Mucosa of stomach (tissue), 1 donor: Measurements from ENCODE around the gene CYP2A7.
"Not testable (repeated sequence)": the region's sequence is repeated elsewhere in the genome, so short reads cannot be mapped to it uniquely, and the experiment has no call there.

ENCODE experiments used
- H3K27me3 ChIP-seq: one replicate; pipeline ENCODE4 v1.7.0; 2013; ENCODE audit warnings: mild to moderate bottlenecking, low read length; ENCODE audit not compliant: control insufficient read depth, insufficient read depth
- H3K36me3 ChIP-seq: one replicate; pipeline ENCODE4 v1.7.0; 2013; ENCODE audit warnings: low read length; ENCODE audit not compliant: control insufficient read depth, insufficient read depth
- H3K4me1 ChIP-seq: one replicate; pipeline ENCODE4 v1.7.0; 2013; ENCODE audit warnings: mild to moderate bottlenecking, low read length; ENCODE audit not compliant: control insufficient read depth, insufficient read depth
- H3K4me3 ChIP-seq: one replicate; pipeline ENCODE4 v1.7.0; 2013; ENCODE audit warnings: low read length
- H3K9ac ChIP-seq: one replicate; pipeline ENCODE4 v1.7.0; 2013; ENCODE audit warnings: mild to moderate bottlenecking, low read length, moderate library complexity
- H3K9me3 ChIP-seq: one replicate; pipeline ENCODE4 v1.7.0; 2013; ENCODE audit warnings: mild to moderate bottlenecking, low read length, moderate library complexity; ENCODE audit not compliant: control insufficient read depth
- donor health status: Pancreatic carcinoma.

Gene CYP2A7

GRCh38 chr19:40893112-40893511 is 11.1 kb upstream of the CYP2A7 start:
- no peak overlapping the region for H3K4me3 ChIP-seq
- H3K9me3 ChIP-seq: no peaks in the 10 kb centered on the region

GRCh38 chr19:40889366-40889765 is 7.3 kb upstream of the CYP2A7 start:
- Histone ChIP-seq H3K27me3 (no peaks in the 10 kb centered on the region), H3K4me1 (no peaks in the 10 kb centered on the region), H3K4me3 (no peak overlapping the region), H3K9ac (no peak overlapping the region), H3K9me3 (no peaks in the 10 kb centered on the region), H3K36me3 (no peaks in the 10 kb centered on the region)

More at GRCh38 chr19:40893112-40893511, 11.1 kb upstream of the CYP2A7 start:
- H3K27me3 ChIP-seq: no peaks in the 10 kb centered on the region
- H3K4me1 ChIP-seq: no peaks in the 10 kb centered on the region
- H3K9ac ChIP-seq: no peak overlapping the region
- H3K36me3 ChIP-seq: no peaks in the 10 kb centered on the region

- Histone ChIP-seq H3K4me3 (no peak overlapping the region), H3K27me3 (no peaks in the 10 kb centered on the region), H3K36me3 (no peaks in the 10 kb centered on the region), H3K4me1 (no peaks in the 10 kb centered on the region), H3K9ac (no peak overlapping the region), H3K9me3 (no peaks in the 10 kb centered on the region)
Measured at GRCh38 chr19:40888191-40888590, 6.2 kb upstream of the CYP2A7 start.

GRCh38 chr19:40884187-40884931 is 2.3 kb upstream of the CYP2A7 start:
- H3K36me3 ChIP-seq, H3K27me3 ChIP-seq, H3K9ac ChIP-seq, H3K9me3 ChIP-seq, H3K4me3 ChIP-seq, H3K4me1 ChIP-seq: not testable (repeated sequence)

- H3K4me1 ChIP-seq, H3K4me3 ChIP-seq, H3K9me3 ChIP-seq, H3K27me3 ChIP-seq, H3K9ac ChIP-seq, H3K36me3 ChIP-seq: not testable (repeated sequence)
Measured at GRCh38 chr19:40879349-40879748, 2.7 kb downstream of the CYP2A7 start.

GRCh38 chr19:40875526-40875951 is 6.5 kb downstream of the CYP2A7 start:
- not testable (repeated sequence) for H3K4me1 ChIP-seq, H3K9me3 ChIP-seq, H3K27me3 ChIP-seq, H3K9ac ChIP-seq, H3K36me3 ChIP-seq, H3K4me3 ChIP-seq

- not testable (repeated sequence) for H3K4me1 ChIP-seq, H3K4me3 ChIP-seq, H3K9ac ChIP-seq, H3K9me3 ChIP-seq, H3K36me3 ChIP-seq, H3K27me3 ChIP-seq
Measured at GRCh38 chr19:40874874-40875273, 7.2 kb downstream of the CYP2A7 start.

GRCh38 chr19:40873873-40874272 is 8.2 kb downstream of the CYP2A7 start:
- H3K9ac ChIP-seq, H3K4me1 ChIP-seq, H3K9me3 ChIP-seq, H3K4me3 ChIP-seq, H3K36me3 ChIP-seq, H3K27me3 ChIP-seq: not testable (repeated sequence)

- no peaks in the 10 kb centered on the region for H3K4me1 ChIP-seq
- no peak overlapping the region for H3K9ac ChIP-seq
- no peaks in the 10 kb centered on the region for H3K9me3 ChIP-seq
- no peaks in the 10 kb centered on the region for H3K36me3 ChIP-seq
- no peaks in the 10 kb centered on the region for H3K27me3 ChIP-seq
- no peak overlapping the region for H3K4me3 ChIP-seq
Measured at GRCh38 chr19:40872209-40872608, 9.8 kb downstream of the CYP2A7 start.

- H3K36me3 ChIP-seq: no peaks in the 10 kb centered on the region
- no peaks in the 10 kb centered on the region for H3K9me3 ChIP-seq
- no peak overlapping the region for H3K9ac ChIP-seq
- no peaks in the 10 kb centered on the region for H3K4me1 ChIP-seq
- no peaks in the 10 kb centered on the region for H3K27me3 ChIP-seq
- no peak overlapping the region for H3K4me3 ChIP-seq
Measured at GRCh38 chr19:40867701-40868100, 14.3 kb downstream of the CYP2A7 start.

GRCh38 chr19:40864739-40865496 is 17.1 kb downstream of the CYP2A7 start:
- not testable (repeated sequence) for H3K4me3 ChIP-seq, H3K9ac ChIP-seq, H3K27me3 ChIP-seq, H3K9me3 ChIP-seq, H3K36me3 ChIP-seq, H3K4me1 ChIP-seq

GRCh38 chr19:40862785-40863184 is 19.2 kb downstream of the CYP2A7 start:
- Histone ChIP-seq H3K36me3 (no peaks in the 10 kb centered on the region), H3K4me1 (no peaks in the 10 kb centered on the region), H3K9ac (no peak overlapping the region), H3K4me3 (no peak overlapping the region), H3K27me3 (no peaks in the 10 kb centered on the region), H3K9me3 (no peaks in the 10 kb centered on the region)
